Measurements from ENCODE around the gene GMEB2. TPM values are rescaled to one million over a fixed set of nuclear protein-coding genes. Genes with fewer than 3 reads are reported as not detected.

GMEB2 gene
- total RNA-seq, 2 experiments from 2014 or later: 16.2 to 16.3 TPM

- no peaks in the 10 kb centered on the region for H3K9me3 Mint-ChIP-seq
- H3K4me1 Mint-ChIP-seq (ENCODE audit: low read depth): peaks cover 2% of the 10 kb centered on the region
- no peak overlapping the region for H3K4me3 Mint-ChIP-seq
Observed at GRCh38 chr20:63544958-63545516, 81.9 kb downstream of the GMEB2 start.

DNA sequence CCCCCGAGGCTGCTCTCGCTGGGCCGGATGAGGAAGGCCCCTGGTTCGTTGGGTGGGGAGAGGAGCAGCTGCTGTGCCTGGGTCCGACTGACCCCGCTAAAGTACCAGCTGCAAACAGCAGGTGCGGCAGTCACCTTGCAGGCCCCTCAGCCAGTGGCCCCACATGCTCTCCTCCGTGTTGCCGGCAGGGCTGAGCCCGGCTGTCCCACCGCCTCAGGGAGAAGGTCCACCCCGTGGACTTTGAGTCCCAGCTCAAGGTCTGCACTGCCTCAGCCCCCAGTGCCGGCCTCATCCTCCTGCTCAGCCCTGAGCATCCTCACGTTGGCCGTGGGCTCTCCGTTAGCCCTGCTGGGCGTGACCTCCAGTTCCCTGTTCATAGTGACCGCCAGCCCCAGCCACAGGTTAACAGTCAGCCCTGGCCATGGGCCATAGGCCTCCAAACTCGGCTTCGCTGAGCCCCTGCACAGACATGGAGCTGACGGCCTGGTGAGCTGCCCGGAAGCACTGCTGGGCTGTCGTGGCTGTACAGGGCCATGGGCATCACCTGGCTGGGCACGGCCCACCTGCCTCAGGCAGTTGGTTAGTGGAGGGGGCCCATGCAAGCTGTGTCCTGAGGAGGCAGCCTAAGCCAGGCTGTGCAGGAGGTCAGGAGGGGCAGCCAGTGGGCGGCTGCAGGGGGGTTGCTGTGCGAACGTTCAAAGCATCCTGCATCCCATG is 82.5 kb downstream of the GMEB2 start:
- H3K4me1 Mint-ChIP-seq (ENCODE audit: low read depth): peaks cover under 1% of the 10 kb centered on the region
- TF ChIP-seq, protein P1, sequence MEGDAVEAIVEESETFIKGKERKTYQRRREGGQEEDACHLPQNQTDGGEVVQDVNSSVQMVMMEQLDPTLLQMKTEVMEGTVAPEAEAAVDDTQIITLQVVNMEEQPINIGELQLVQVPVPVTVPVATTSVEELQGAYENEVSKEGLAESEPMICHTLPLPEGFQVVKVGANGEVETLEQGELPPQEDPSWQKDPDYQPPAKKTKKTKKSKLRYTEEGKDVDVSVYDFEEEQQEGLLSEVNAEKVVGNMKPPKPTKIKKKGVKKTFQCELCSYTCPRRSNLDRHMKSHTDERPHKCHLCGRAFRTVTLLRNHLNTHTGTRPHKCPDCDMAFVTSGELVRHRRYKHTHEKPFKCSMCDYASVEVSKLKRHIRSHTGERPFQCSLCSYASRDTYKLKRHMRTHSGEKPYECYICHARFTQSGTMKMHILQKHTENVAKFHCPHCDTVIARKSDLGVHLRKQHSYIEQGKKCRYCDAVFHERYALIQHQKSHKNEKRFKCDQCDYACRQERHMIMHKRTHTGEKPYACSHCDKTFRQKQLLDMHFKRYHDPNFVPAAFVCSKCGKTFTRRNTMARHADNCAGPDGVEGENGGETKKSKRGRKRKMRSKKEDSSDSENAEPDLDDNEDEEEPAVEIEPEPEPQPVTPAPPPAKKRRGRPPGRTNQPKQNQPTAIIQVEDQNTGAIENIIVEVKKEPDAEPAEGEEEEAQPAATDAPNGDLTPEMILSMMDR (IDR thresholded peaks at IDR 0.05): no peak
- no peak for ATAC-seq
- H3K27me3 Mint-ChIP-seq: peaks cover 2% of the 10 kb centered on the region
- ChIA-PET POLR2A (interaction anchor here (0.7 kb wide), 1 partner anchor 22 kb away, joined by 3 read pairs; no protein-coding TSS in a partner anchor), CTCF (interaction anchor here (1.0 kb wide), 1 partner anchor 98 kb away, joined by 4 read pairs; no protein-coding TSS in a partner anchor)
- H3K9me3 Mint-ChIP-seq: no peaks in the 10 kb centered on the region
- intact Hi-C loops (cut with micrococcal nuclease): no loop called here
- DNase-seq: no peak
- no peak overlapping the region for H3K27ac Mint-ChIP-seq
- H3K4me3 Mint-ChIP-seq: no peak overlapping the region
- no peaks in the 10 kb centered on the region for H3K36me3 Mint-ChIP-seq (ENCODE audit: low read depth)

More at GRCh38 chr20:63544958-63545516, 81.9 kb downstream of the GMEB2 start:
- ATAC-seq (no peak), DNase-seq (no peak)
- TF ChIP-seq, protein P1 (IDR thresholded peaks at IDR 0.05): no peak
- intact Hi-C loops (cut with micrococcal nuclease): no loop called here
- no peaks in the 10 kb centered on the region for H3K36me3 Mint-ChIP-seq (ENCODE audit: low read depth)
- H3K27me3 Mint-ChIP-seq: peaks cover 5% of the 10 kb centered on the region
- no peak overlapping the region for H3K27ac Mint-ChIP-seq
- POLR2A ChIA-PET: interaction anchor here (0.7 to 1.5 kb wide), 2 partner anchors 21 to 30 kb away, joined by 3 to 4 read pairs; no protein-coding TSS in a partner anchor
- CTCF ChIA-PET: interaction anchor here (0.6 kb wide), 1 partner anchor 61 kb away, joined by 3 read pairs; no protein-coding TSS in a partner anchor

GRCh38 chr20:63543733-63544132 is 83.2 kb downstream of the GMEB2 start:
- no peak overlapping the region for H3K27ac Mint-ChIP-seq
- no peak overlapping the region for H3K4me3 Mint-ChIP-seq
- DNase-seq: no peak
- no peaks in the 10 kb centered on the region for H3K27me3 Mint-ChIP-seq
- H3K9me3 Mint-ChIP-seq: no peaks in the 10 kb centered on the region
- ATAC-seq: no peak
- intact Hi-C loops (cut with micrococcal nuclease): no loop called here
- POLR2A ChIA-PET: no interaction called here
- H3K36me3 Mint-ChIP-seq (ENCODE audit: low read depth): no peaks in the 10 kb centered on the region
- CTCF ChIA-PET: interaction anchor here (1.0 kb wide), 1 partner anchor 98 kb away, joined by 4 read pairs; no protein-coding TSS in a partner anchor
- TF ChIP-seq, protein P1 (IDR thresholded peaks at IDR 0.05): no peak
- H3K4me1 Mint-ChIP-seq (ENCODE audit: low read depth): peaks cover under 1% of the 10 kb centered on the region

DNA sequence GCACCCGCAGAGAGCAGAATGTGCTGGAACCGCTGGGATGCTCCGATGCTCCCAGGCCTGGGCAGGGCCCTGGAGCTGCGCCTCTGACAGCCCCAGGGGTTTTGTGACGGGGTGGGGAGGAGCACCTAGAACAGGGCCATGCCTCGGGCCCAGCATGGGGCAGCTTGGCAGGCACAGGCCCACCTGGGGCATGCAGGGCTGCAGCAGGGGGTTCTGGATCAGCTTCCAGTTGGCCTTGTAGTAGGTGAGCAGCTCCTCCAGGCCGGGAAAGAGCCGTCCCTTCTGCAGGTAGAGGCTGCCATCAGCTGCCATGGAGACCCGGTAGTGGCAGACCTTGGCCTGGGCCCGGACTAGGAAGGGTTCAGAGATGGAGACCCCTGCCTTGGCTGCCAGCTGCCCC is 83.8 kb downstream of the GMEB2 start:
- H3K36me3 Mint-ChIP-seq (ENCODE audit: low read depth): no peaks in the 10 kb centered on the region
- peaks cover 5% of the 10 kb centered on the region for H3K4me1 Mint-ChIP-seq (ENCODE audit: low read depth)
- H3K9me3 Mint-ChIP-seq: no peaks in the 10 kb centered on the region
- ATAC-seq (no peak), DNase-seq (no peak)
- ChIA-PET CTCF (interaction anchor here (1.0 kb wide), 1 partner anchor 99 kb away, joined by 4 read pairs; no protein-coding TSS in a partner anchor), POLR2A (no interaction called here)
- TF ChIP-seq, protein P1 (IDR thresholded peaks at IDR 0.05): no peak
- no peaks in the 10 kb centered on the region for H3K27me3 Mint-ChIP-seq
- H3K4me3 Mint-ChIP-seq: no peak overlapping the region
- intact Hi-C loops (cut with micrococcal nuclease): no loop called here
- no peak overlapping the region for H3K27ac Mint-ChIP-seq

- H3K27me3 Mint-ChIP-seq: no peaks in the 10 kb centered on the region
Observed at GRCh38 chr20:63542696-63543095, 84.2 kb downstream of the GMEB2 start.

More at GRCh38 chr20:63542696-63543095, 84.2 kb downstream of the GMEB2 start:
- Mint-ChIP-seq H3K9me3 (no peaks in the 10 kb centered on the region), H3K4me3 (no peak overlapping the region), H3K4me1 (ENCODE audit: low read depth) (peaks cover 7% of the 10 kb centered on the region), H3K36me3 (ENCODE audit: low read depth) (no peaks in the 10 kb centered on the region), H3K27ac (no peak overlapping the region)
- intact Hi-C loops (cut with micrococcal nuclease): no loop called here
- CTCF ChIA-PET: no interaction called here
- POLR2A ChIA-PET: no interaction called here
- TF ChIP-seq, protein P1 (IDR thresholded peaks at IDR 0.05): no peak
- DNase-seq: no peak
- ATAC-seq: no peak

All from activated CD8-positive, alpha-beta T cell treated with anti-CD3 and anti-CD28 coated beads for 36 hours (primary cell).